ENCODE data around the gene ASB18.

- TF ChIP-seq USF2 (IDR thresholded peaks at IDR 0.05; ENCODE audit: low read depth, low read length) (no peak), USF2 (CRISPR knock-in tag; IDR thresholded peaks at IDR 0.05; ENCODE audit: borderline replicate concordance) (no peak), CHD4 (IDR thresholded peaks at IDR 0.05; ENCODE audit: borderline replicate concordance, low read length) (no peak), CTCF (CRISPR knock-in tag; IDR thresholded peaks at IDR 0.05) (no peak), MAZ (IDR thresholded peaks at IDR 0.05; ENCODE audit: borderline replicate concordance, low read depth, low read length) (no peak), MAZ (CRISPR knock-in tag; IDR thresholded peaks at IDR 0.05; ENCODE audit: low read depth) (no peak), ZNF503 (CRISPR knock-in tag; IDR thresholded peaks at IDR 0.05) (no peak), MEIS2 (CRISPR knock-in tag; IDR thresholded peaks at IDR 0.05) (no peak)
Measured at GRCh38 chr2:236265675-236266074, 1.5 kb upstream of the ASB18 start.
